HepG2 (cell line): Measurements from ENCODE around the gene PKDREJ. TPM values are rescaled to one million over a fixed set of nuclear protein-coding genes. Genes with fewer than 3 reads are reported as not detected.

ENCODE experiments used
- ATAC-seq: fragments of 200-7000 bp; cut with Tn5 transposase; 3 replicates; pipeline ENCODE4 v1.9.1; 2020; ENCODE audit warnings: mild to moderate bottlenecking, moderate library complexity
- BruUV-seq: library from RNA; stranded (reverse); fragments of 400-500 nt; replicated peaks from 2 replicates; lab custom pipeline; 2021; lab: Mats Ljungman, UMichigan
- CTCF ChIA-PET: fragments of 300-600 bp; formaldehyde crosslinking; extraction: SDS; loops from one replicate; lab custom pipeline; 2021; ENCODE audit warnings: low total read pairs, inconsistent platforms, low intra/inter-chr PET ratio; lab: Yijun Ruan, JAX
- POLR2A ChIA-PET: fragments of 350-600 bp; sonication (Branson Sonifier 250); formaldehyde crosslinking; loops from one replicate; lab custom pipeline; 2020; ENCODE audit warnings: antibody characterized with exemption, inconsistent platforms; lab: Yijun Ruan, JAX
- DNase-seq: peaks from one replicate; pipeline ENCODE4 v3.0.0-alpha.2; 2015; ENCODE audit warnings: low spot score
- FAIRE-seq: peaks from 3 replicates; lab custom pipeline; 2011; peaks lifted over from hg19 to GRCh38; lab: Jason Lieb, UNC
- H2AFZ ChIP-seq: one replicate; pipeline ENCODE4 v1.6.1; 2011; ENCODE audit warnings: low read length, inconsistent platforms
- H3K27ac ChIP-seq: fragments of 300-600 bp; 3 replicates; pipeline ENCODE4 v1.8.0; 2011; ENCODE audit warnings: mixed run types, mild to moderate bottlenecking, mixed read lengths, low read length, inconsistent platforms; ENCODE audit not compliant: insufficient read depth; ENCODE audit errors: extremely low read length
- H3K27me3 ChIP-seq, 2 experiments: fragments of 200-600 bp in 1 of 2; 2 replicates in 1 of 2; 3 replicates in 1 of 2; pipeline versions ENCODE4 v1.6.0 to v1.8.0; 2011; ENCODE audit warnings: low read length in 2 of 2, mild to moderate bottlenecking in 2 of 2, moderate library complexity in 2 of 2, inconsistent platforms in 1 of 2; ENCODE audit not compliant: insufficient read depth in 2 of 2, control insufficient read depth in 1 of 2
- H3K36me3 ChIP-seq, 2 experiments: fragments of 200-600 bp in 1 of 2; replicated peaks in 1 of 2; 2 replicates in 1 of 2; 3 replicates in 1 of 2; pipeline versions ENCODE4 v1.5.1 to v1.8.0; 2011; ENCODE audit warnings: low read length in 2 of 2, inconsistent platforms in 1 of 2; ENCODE audit not compliant: insufficient read depth in 2 of 2, control insufficient read depth in 1 of 2
- H3K4me1 ChIP-seq: 2 replicates; pipeline ENCODE4 v1.5.1; 2012; ENCODE audit warnings: low read length, inconsistent platforms; ENCODE audit not compliant: insufficient read depth
- H3K4me2 ChIP-seq: 2 replicates; pipeline ENCODE4 v1.6.0; 2011; ENCODE audit warnings: low read depth, low read length, inconsistent platforms
- H3K4me3 ChIP-seq, 3 experiments: fragments of 200-600 bp in 1 of 3; sonication (generic), shearing (Covaris generic) in 1 of 3; replicated peaks in 1 of 3; 2 replicates each; pipeline ENCODE4 v1.5.1; 2011 to 2016; ENCODE audit warnings: low read length in 3 of 3, inconsistent platforms in 2 of 3, low read depth in 2 of 3, mild to moderate bottlenecking in 2 of 3, control low read depth in 1 of 3, mixed read lengths in 1 of 3; ENCODE audit not compliant: insufficient read depth in 1 of 3
- H3K79me2 ChIP-seq: one replicate; pipeline ENCODE4 v1.6.1; 2011; ENCODE audit warnings: low read length, inconsistent platforms; ENCODE audit not compliant: insufficient read depth
- H3K9ac ChIP-seq: 2 replicates; pipeline ENCODE4 v1.6.0; 2011; ENCODE audit warnings: mild to moderate bottlenecking, low read depth, low read length, inconsistent platforms; ENCODE audit not compliant: insufficient read depth
- H3K9me3 ChIP-seq: 2 replicates; pipeline ENCODE4 v1.5.1; 2012; ENCODE audit warnings: mild to moderate bottlenecking, low read length
- H4K20me1 ChIP-seq: 2 replicates; pipeline ENCODE4 v1.6.0; 2011; ENCODE audit warnings: inconsistent platforms, mild to moderate bottlenecking, low read length, moderate library complexity; ENCODE audit not compliant: insufficient read depth
- ADNP ChIP-seq: sonication (generic); formaldehyde crosslinking; IDR thresholded peaks from 2 replicates; pipeline ENCODE4 v1.4.0; 2020; ENCODE audit warnings: missing genetic modification reagents
- MAFK ChIP-seq, 2 experiments: IDR thresholded peaks in 1 of 2; conservative IDR thresholded peaks in 1 of 2; 2 replicates each; pipeline ENCODE4 v1.6.1; 2011; ENCODE audit warnings: improper control_type of control experiment in 2 of 2, low read length in 2 of 2
- NR0B2 ChIP-seq: sonication (generic); formaldehyde crosslinking; IDR thresholded peaks from 2 replicates; pipeline ENCODE4 v1.4.0; 2020; ENCODE audit warnings: mild to moderate bottlenecking, missing genetic modification reagents
- PRDM10 ChIP-seq: sonication (generic); formaldehyde crosslinking; IDR thresholded peaks from 2 replicates; pipeline ENCODE4 v1.4.0; 2020; ENCODE audit warnings: low read depth, missing genetic modification reagents
- SMAD1 ChIP-seq: sonication (generic); formaldehyde crosslinking; IDR thresholded peaks from 2 replicates; pipeline ENCODE4 v1.4.0; 2020; ENCODE audit warnings: missing genetic modification reagents, low read depth, mild to moderate bottlenecking, borderline replicate concordance
- ZFP36L2 ChIP-seq: sonication (generic); formaldehyde crosslinking; IDR thresholded peaks from 2 replicates; pipeline ENCODE4 v1.4.0; 2020; ENCODE audit warnings: missing genetic modification reagents
- ZHX1 ChIP-seq: sonication (generic); formaldehyde crosslinking; IDR thresholded peaks from 2 replicates; pipeline ENCODE4 v1.8.1; 2022; ENCODE audit warnings: low read depth, mild to moderate bottlenecking, missing genetic modification reagents
- ZNF17 ChIP-seq: sonication (generic); formaldehyde crosslinking; IDR thresholded peaks from 2 replicates; pipeline ENCODE4 v1.5.0; 2020; ENCODE audit warnings: mild to moderate bottlenecking, missing genetic modification reagents
- ZNF451 ChIP-seq: sonication (generic); formaldehyde crosslinking; IDR thresholded peaks from 2 replicates; pipeline ENCODE4 v1.5.0; 2020; ENCODE audit warnings: mild to moderate bottlenecking, missing genetic modification reagents
- ZNF460 ChIP-seq: sonication (generic); formaldehyde crosslinking; IDR thresholded peaks from 2 replicates; pipeline ENCODE4 v1.5.1; 2020; ENCODE audit warnings: missing genetic modification reagents, mild to moderate bottlenecking, borderline replicate concordance
- WGBS: methylation state at CpG from one replicate; pipeline ENCODE4 v1.1.6; 2017; ENCODE audit warnings: low lambda C conversion rate; 5-methylcytosine and 5-hydroxymethylcytosine counted together
- in situ Hi-C: cut with HindIII; loops from 2 replicates; pipeline ENCODE4 v1.10.0; 2017; ENCODE audit warnings: low pct_unique_long_range_greater_than_20kb; ENCODE audit not compliant: extremely low pct_ligation_motif_present
- intact Hi-C: fragments of 100-400 bp; cut with micrococcal nuclease; formaldehyde crosslinking; loops from one replicate; pipeline ENCODE4 v1.10.0; 2022; ENCODE audit not compliant: unreplicated experiment
- polyA plus RNA-seq, 8 experiments: library from polyadenylated mRNA; depleted of rRNA in 3 of 8; stranded (reverse) in 7 of 8; unstranded in 1 of 8; fragments of >200 nt; fragmentation: Illumina TruSeq in 4 of 8; extraction: Trizol in 4 of 8; gene quantifications; 2 replicates each; pipeline versions ENCODE4 v1.2.1 to v1.2.3, GENCODE V29; 2011 to 2016; ENCODE audit warnings: low read depth in 4 of 8, missing spikeins in 1 of 8, mixed read lengths in 1 of 8; ENCODE audit not compliant: insufficient read depth in 1 of 8
- total RNA-seq, 5 experiments: library from RNA; depleted of rRNA; stranded (reverse); fragments of >200 nt; fragmentation: Illumina TruSeq; extraction: Trizol; gene quantifications; 2 replicates each; pipeline ENCODE4 v1.2.3, GENCODE V29; 2016; ENCODE audit warnings: low read depth in 1 of 5

The PKDREJ gene
- total and polyA plus RNA-seq, 2 of the 13 experiments (the other 11 are each of a cell fraction or from before 2014, with no cell fraction given) = not detected

- Histone ChIP-seq H3K4me2 (no peak overlapping the region), H3K36me3 (peaks cover 5 to 23% of the 10 kb centered on the region in 2 experiments; a peak in 4 of 5 replicates), H3K9ac (no peak overlapping the region), H2AFZ (no peak overlapping the region), H4K20me1 (no peaks in the 10 kb centered on the region), H3K9me3 (no peaks in the 10 kb centered on the region), H3K79me2 (no peaks in the 10 kb centered on the region), H3K4me1 (no peaks in the 10 kb centered on the region), H3K27ac (no peak overlapping the region), H3K4me3 (no peak overlapping the region), H3K27me3 (no peaks in the 10 kb centered on the region)
- WGBS = 90% methylated on average over 13 of the region's 13 CpGs
- TF ChIP-seq ZFP36L2 (no peak), SMAD1 (CRISPR knock-in tag) (no peak), NR0B2 (CRISPR knock-in tag) (no peak), PRDM10 (CRISPR knock-in tag) (no peak), ZNF17 (CRISPR knock-in tag) (no peak), ZNF451 (CRISPR knock-in tag) (no peak), ADNP (CRISPR knock-in tag) (no peak), ZHX1 (CRISPR knock-in tag) (no peak), ZNF460 (CRISPR knock-in tag) (no peak), MAFK (conservative IDR thresholded peaks at IDR 0.05 in 1 of 2, IDR thresholded peaks at IDR 0.05 in 1 of 2; ENCODE audit: low read length in 2 of 2) (no peak)
- intact Hi-C loops (no loop called here), in situ Hi-C loops (no loop called here)
- FAIRE-seq (no peak), DNase-seq (no peak), ATAC-seq (no peak)
- POLR2A ChIA-PET = no interaction called here
- CTCF ChIA-PET = no interaction called here
- no TSS peak for BruUV-seq
Measured at GRCh38 chr22:46230262-46230901, 32.8 kb downstream of the PKDREJ start.
